HepG2 (cell line): ENCODE measurements around the gene STK17A. TPM values are rescaled to one million over a fixed set of nuclear protein-coding genes. Genes with fewer than 3 reads are reported as not detected.
A peak's percentile ranks its signal among the peaks of the same experiment; 100 is the strongest.

ENCODE experiments used
- ARNT2 ChIP-seq: sonication (generic); formaldehyde crosslinking; IDR thresholded peaks from 2 replicates; pipeline ENCODE4 v1.8.0; 2022; ENCODE audit warnings: mild to moderate bottlenecking, low read depth, missing genetic modification reagents, moderate library complexity
- CREB1 ChIP-seq, 2 experiments: fragments of 450-650 bp in 1 of 2; IDR thresholded peaks; 2 replicates each; pipeline ENCODE4 v1.6.1; 2016 to 2017; ENCODE audit warnings: control low read depth in 1 of 2, mild to moderate bottlenecking in 1 of 2, missing compliant biosample characterization in 1 of 2, missing genetic modification characterization in 1 of 2
- FOXJ3 ChIP-seq: sonication (generic); formaldehyde crosslinking; IDR thresholded peaks from 2 replicates; pipeline ENCODE4 v1.4.0; 2020; ENCODE audit warnings: missing genetic modification reagents, mild to moderate bottlenecking, borderline replicate concordance
- FOXP1 ChIP-seq, 2 experiments: fragments of 450-650 bp in 1 of 2; IDR thresholded peaks; 2 replicates each; pipeline ENCODE4 v1.6.1; 2017 to 2018; ENCODE audit warnings: antibody characterized with exemption in 1 of 2
- HMG20B ChIP-seq: conservative IDR thresholded peaks from 2 replicates; pipeline ENCODE4 v1.6.1; 2016; ENCODE audit warnings: missing genetic modification reagents, missing compliant biosample characterization
- KDM1A ChIP-seq: IDR thresholded peaks from 2 replicates; pipeline ENCODE4 v1.6.1; 2016; ENCODE audit warnings: missing compliant biosample characterization
- LCORL ChIP-seq, 2 experiments: fragments of 450-650 bp in 1 of 2; sonication (generic) in 1 of 2; formaldehyde crosslinking in 1 of 2; IDR thresholded peaks; 2 replicates each; pipeline versions ENCODE4 v1.5.0 to v1.6.1; 2017 to 2020; ENCODE audit warnings: antibody characterized with exemption in 1 of 2, missing genetic modification reagents in 1 of 2
- MIXL1 ChIP-seq: IDR thresholded peaks from 2 replicates; pipeline ENCODE4 v1.6.1; 2016
- NR2C2 ChIP-seq: sonication (generic); formaldehyde crosslinking; IDR thresholded peaks from 2 replicates; pipeline ENCODE4 v1.4.0; 2020; ENCODE audit warnings: missing genetic modification reagents, mild to moderate bottlenecking, moderate library complexity, borderline replicate concordance
- PCBP1 ChIP-seq: fragments of 200-400 bp; formaldehyde crosslinking; IDR thresholded peaks from 2 replicates; pipeline ENCODE4 v1.6.1; 2017; ENCODE audit warnings: mild to moderate bottlenecking, low read depth, low read length, borderline replicate concordance
- RFX3 ChIP-seq: IDR thresholded peaks from 2 replicates; pipeline ENCODE4 v1.6.1; 2016; ENCODE audit warnings: missing biosample characterization, missing genetic modification reagents
- TCF12 ChIP-seq, 2 experiments: fragments of 450-650 bp in 1 of 2; sonication (generic) in 1 of 2; formaldehyde crosslinking in 1 of 2; IDR thresholded peaks; 2 replicates each; pipeline versions ENCODE4 v1.6.1 to v1.8.0; 2017 to 2022; ENCODE audit warnings: antibody characterized with exemption in 1 of 2, mild to moderate bottlenecking in 1 of 2, missing genetic modification reagents in 1 of 2, moderate library complexity in 1 of 2
- TRIM24 ChIP-seq: sonication (generic); formaldehyde crosslinking; IDR thresholded peaks from 2 replicates; pipeline ENCODE4 v1.8.0; 2022; ENCODE audit warnings: mild to moderate bottlenecking, missing genetic modification reagents
- ZFY ChIP-seq: sonication (generic); formaldehyde crosslinking; IDR thresholded peaks from 2 replicates; pipeline ENCODE4 v1.4.0; 2020; ENCODE audit warnings: missing genetic modification reagents
- ZNF253 ChIP-seq: sonication (generic); formaldehyde crosslinking; IDR thresholded peaks from 2 replicates; pipeline ENCODE4 v1.8.0; 2022; ENCODE audit warnings: mild to moderate bottlenecking, missing genetic modification reagents, borderline replicate concordance
- ZNF3 ChIP-seq: IDR thresholded peaks from 2 replicates; pipeline ENCODE4 v1.7.0; 2017; ENCODE audit warnings: inconsistent platforms
- ZNF430 ChIP-seq: sonication (generic); formaldehyde crosslinking; IDR thresholded peaks from 2 replicates; pipeline ENCODE4 v1.9.0; 2021; ENCODE audit warnings: mild to moderate bottlenecking, missing genetic modification reagents
- ZNF431 ChIP-seq: sonication (generic); formaldehyde crosslinking; IDR thresholded peaks from 2 replicates; pipeline ENCODE4 v1.9.0; 2022; ENCODE audit warnings: missing genetic modification reagents, low read depth, mild to moderate bottlenecking, borderline replicate concordance
- ZNF510 ChIP-seq: sonication (generic); formaldehyde crosslinking; IDR thresholded peaks from 2 replicates; pipeline ENCODE4 v1.4.0; 2020; ENCODE audit warnings: low read depth, mild to moderate bottlenecking, missing genetic modification reagents
- ZNF670 ChIP-seq: sonication (generic); formaldehyde crosslinking; IDR thresholded peaks from 2 replicates; pipeline ENCODE4 v1.8.0; 2022; ENCODE audit warnings: mild to moderate bottlenecking, missing genetic modification reagents, borderline replicate concordance
- polyA plus RNA-seq, 8 experiments: library from polyadenylated mRNA; depleted of rRNA in 3 of 8; stranded (reverse) in 7 of 8; unstranded in 1 of 8; fragments of >200 nt; fragmentation: Illumina TruSeq in 4 of 8; extraction: Trizol in 4 of 8; gene quantifications; 2 replicates each; pipeline versions ENCODE4 v1.2.1 to v1.2.3, GENCODE V29; 2011 to 2016; ENCODE audit warnings: low read depth in 4 of 8, missing spikeins in 1 of 8, mixed read lengths in 1 of 8; ENCODE audit not compliant: insufficient read depth in 1 of 8
- total RNA-seq, 5 experiments: library from RNA; depleted of rRNA; stranded (reverse); fragments of >200 nt; fragmentation: Illumina TruSeq; extraction: Trizol; gene quantifications; 2 replicates each; pipeline ENCODE4 v1.2.3, GENCODE V29; 2016; ENCODE audit warnings: low read depth in 1 of 5
- TF ChIP-seq, protein P1 (sequence below): sonication (generic); formaldehyde crosslinking; conservative IDR thresholded peaks from 2 replicates; pipeline ENCODE4 v1.4.0; 2020; ENCODE audit warnings: missing genetic modification reagents
- TF ChIP-seq, protein P2 (sequence below): IDR thresholded peaks from 2 replicates; pipeline ENCODE4 v1.6.1; 2016; ENCODE audit warnings: mild to moderate bottlenecking
- TF ChIP-seq, protein P3 (sequence below): sonication (generic); formaldehyde crosslinking; IDR thresholded peaks from 2 replicates; pipeline ENCODE4 v1.5.1; 2020; ENCODE audit warnings: missing genetic modification reagents, mild to moderate bottlenecking, borderline replicate concordance
- TF ChIP-seq, protein P4 (sequence below): IDR thresholded peaks from 2 replicates; pipeline ENCODE4 v1.6.1; 2016

STK17A gene
- total and polyA plus RNA-seq, 2 of the 13 experiments (the other 11 are each of a cell fraction or from before 2014, with no cell fraction given), result 18.6 to 24.3 TPM

DNA sequence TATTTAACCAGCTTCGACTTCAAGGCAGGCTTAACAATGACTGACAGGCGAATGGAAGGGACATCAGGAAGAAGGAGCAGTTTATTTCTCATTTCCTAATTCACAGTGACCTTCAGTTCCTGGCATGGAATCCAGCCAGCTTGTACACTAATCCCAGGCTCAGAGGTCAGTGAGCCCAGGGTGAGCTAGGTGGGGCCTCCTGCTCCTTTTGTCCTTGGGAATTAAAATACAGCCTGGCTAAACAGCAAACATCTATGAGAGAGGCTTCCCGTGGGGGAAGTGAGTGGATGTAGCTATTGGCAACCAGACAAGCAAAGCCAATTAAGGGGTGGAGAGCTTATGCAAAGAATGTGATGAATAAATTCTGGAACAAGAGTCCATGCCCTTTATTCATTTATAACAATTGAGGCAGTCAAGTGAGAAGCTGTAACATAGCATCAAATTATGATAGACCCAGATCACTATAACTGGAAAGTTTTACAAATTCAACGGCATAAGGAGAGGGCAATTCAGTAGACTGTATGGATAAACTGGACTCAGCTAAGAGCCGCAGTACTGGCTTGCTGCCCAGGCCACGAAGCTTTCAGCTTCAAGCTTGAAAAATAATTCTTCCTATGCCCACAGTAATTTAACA, 57.1 kb downstream of the STK17A start (continued):
- TF ChIP-seq, protein P1, sequence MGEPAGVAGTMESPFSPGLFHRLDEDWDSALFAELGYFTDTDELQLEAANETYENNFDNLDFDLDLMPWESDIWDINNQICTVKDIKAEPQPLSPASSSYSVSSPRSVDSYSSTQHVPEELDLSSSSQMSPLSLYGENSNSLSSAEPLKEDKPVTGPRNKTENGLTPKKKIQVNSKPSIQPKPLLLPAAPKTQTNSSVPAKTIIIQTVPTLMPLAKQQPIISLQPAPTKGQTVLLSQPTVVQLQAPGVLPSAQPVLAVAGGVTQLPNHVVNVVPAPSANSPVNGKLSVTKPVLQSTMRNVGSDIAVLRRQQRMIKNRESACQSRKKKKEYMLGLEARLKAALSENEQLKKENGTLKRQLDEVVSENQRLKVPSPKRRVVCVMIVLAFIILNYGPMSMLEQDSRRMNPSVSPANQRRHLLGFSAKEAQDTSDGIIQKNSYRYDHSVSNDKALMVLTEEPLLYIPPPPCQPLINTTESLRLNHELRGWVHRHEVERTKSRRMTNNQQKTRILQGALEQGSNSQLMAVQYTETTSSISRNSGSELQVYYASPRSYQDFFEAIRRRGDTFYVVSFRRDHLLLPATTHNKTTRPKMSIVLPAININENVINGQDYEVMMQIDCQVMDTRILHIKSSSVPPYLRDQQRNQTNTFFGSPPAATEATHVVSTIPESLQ (CRISPR knock-in tag), result 0 out of 2 replicates have a peak, but pooled peaks have one; percentile 38
- no peak for TF ChIP-seq FOXP1 (IDR thresholded peaks at IDR 0.05)
- TF ChIP-seq FOXP1 (CRISPR knock-in tag; IDR thresholded peaks at IDR 0.05), result peak; percentile 74
- TF ChIP-seq, protein P2, sequence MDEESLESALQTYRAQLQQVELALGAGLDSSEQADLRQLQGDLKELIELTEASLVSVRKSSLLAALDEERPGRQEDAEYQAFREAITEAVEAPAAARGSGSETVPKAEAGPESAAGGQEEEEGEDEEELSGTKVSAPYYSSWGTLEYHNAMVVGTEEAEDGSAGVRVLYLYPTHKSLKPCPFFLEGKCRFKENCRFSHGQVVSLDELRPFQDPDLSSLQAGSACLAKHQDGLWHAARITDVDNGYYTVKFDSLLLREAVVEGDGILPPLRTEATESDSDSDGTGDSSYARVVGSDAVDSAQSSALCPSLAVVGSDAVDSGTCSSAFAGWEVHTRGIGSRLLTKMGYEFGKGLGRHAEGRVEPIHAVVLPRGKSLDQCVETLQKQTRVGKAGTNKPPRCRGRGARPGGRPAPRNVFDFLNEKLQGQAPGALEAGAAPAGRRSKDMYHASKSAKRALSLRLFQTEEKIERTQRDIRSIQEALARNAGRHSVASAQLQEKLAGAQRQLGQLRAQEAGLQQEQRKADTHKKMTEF (CRISPR knock-in tag), result peak; percentile 86
- peak; percentile 66; the same call in 1 of the 2 replicates for TF ChIP-seq NR2C2 (CRISPR knock-in tag)
- TF ChIP-seq PCBP1, result no peak
- peak; percentile 66; the same call in 1 of the 2 replicates for TF ChIP-seq HMG20B (CRISPR knock-in tag)
- TF ChIP-seq ZNF3 (CRISPR knock-in tag), result no peak
- TF ChIP-seq, protein P3, sequence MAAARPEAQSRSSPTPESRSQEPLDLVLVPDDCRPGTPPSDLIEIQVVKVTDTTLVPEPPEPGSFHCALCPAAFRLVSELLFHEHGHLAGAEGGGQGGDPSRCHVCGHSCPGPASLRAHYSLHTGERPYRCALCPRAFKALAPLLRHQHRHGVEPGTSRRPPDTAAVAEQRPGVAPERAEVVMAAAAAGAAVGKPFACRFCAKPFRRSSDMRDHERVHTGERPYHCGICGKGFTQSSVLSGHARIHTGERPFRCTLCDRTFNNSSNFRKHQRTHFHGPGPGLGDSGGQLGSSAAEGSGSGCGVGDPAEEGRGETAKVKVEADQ (CRISPR knock-in tag), result no peak
- no peak for TF ChIP-seq CREB1 (IDR thresholded peaks at IDR 0.05)
- peak; percentile 74 for TF ChIP-seq CREB1 (CRISPR knock-in tag; IDR thresholded peaks at IDR 0.05)
- peak; percentile 40; the same call in 1 of the 2 replicates for TF ChIP-seq ZFY (CRISPR knock-in tag)
- no peak for TF ChIP-seq ZNF431 (CRISPR knock-in tag)
- TF ChIP-seq ZNF510, result no peak
- TF ChIP-seq RFX3 (CRISPR knock-in tag), result peak; percentile 86
- no peak for TF ChIP-seq KDM1A (CRISPR knock-in tag)
- TF ChIP-seq MIXL1 (CRISPR knock-in tag), result peak; percentile 90
- TF ChIP-seq ZNF430 (CRISPR knock-in tag), result peak; percentile 69; the same call in 1 of the 2 replicates
- TF ChIP-seq, protein P4, sequence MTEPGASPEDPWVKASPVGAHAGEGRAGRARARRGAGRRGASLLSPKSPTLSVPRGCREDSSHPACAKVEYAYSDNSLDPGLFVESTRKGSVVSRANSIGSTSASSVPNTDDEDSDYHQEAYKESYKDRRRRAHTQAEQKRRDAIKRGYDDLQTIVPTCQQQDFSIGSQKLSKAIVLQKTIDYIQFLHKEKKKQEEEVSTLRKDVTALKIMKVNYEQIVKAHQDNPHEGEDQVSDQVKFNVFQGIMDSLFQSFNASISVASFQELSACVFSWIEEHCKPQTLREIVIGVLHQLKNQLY, result peak; percentile 59; the same call in 1 of the 2 replicates
- peak; percentile 33; the same call in 1 of the 2 replicates for TF ChIP-seq ZNF670 (CRISPR knock-in tag)
- no peak for TF ChIP-seq ZNF253
- peak; percentile 45; the same call in 1 of the 2 replicates for TF ChIP-seq ARNT2
- TF ChIP-seq FOXJ3 (CRISPR knock-in tag), result peak; percentile 76; the same call in 1 of the 2 replicates
- TF ChIP-seq TRIM24 (CRISPR knock-in tag), result peak; percentile 69; the same call in 1 of the 2 replicates
- no peak for TF ChIP-seq TCF12 (IDR thresholded peaks at IDR 0.05)
- no peak for TF ChIP-seq TCF12 (CRISPR knock-in tag; IDR thresholded peaks at IDR 0.05)
- TF ChIP-seq LCORL (IDR thresholded peaks at IDR 0.05), result peak; percentile 44; the same call in 1 of the 2 replicates
- TF ChIP-seq LCORL (CRISPR knock-in tag; IDR thresholded peaks at IDR 0.05), result peak; percentile 94
- TF ChIP-seq, all 625 proteins: peak for 191
